Activated naive CD4-positive, alpha-beta T cell treated with anti-CD3 and anti-CD28 coated beads, Interleukin-2, amount 50 U/mL, for 72 hours (primary cell): Measurements from ENCODE around the gene NRAP. TPM values are rescaled to one million over a fixed set of nuclear protein-coding genes. Genes with fewer than 3 reads are reported as not detected.

ENCODE experiments used
- ATAC-seq, 2 donors: fragments of 150-1000 bp; cut with Tn5 transposase; 2 replicates each; pipeline ENCODE4 v1.10.0; 2021; ENCODE audit warnings: mild to moderate bottlenecking in 2 of 2, moderate library complexity in 2 of 2
- DNase-seq, 2 donors: peaks; one replicate each; pipeline ENCODE4 v3.0.0; 2021 to 2022; ENCODE audit warnings: low spot score in 2 of 2
- H3K27ac Mint-ChIP-seq, 2 donors: one replicate each; pipeline ENCODE4 v1.8.0; 2022; ENCODE audit warnings: mild to moderate bottlenecking in 2 of 2, mixed read lengths in 2 of 2
- H3K36me3 Mint-ChIP-seq, 2 donors: one replicate each; pipeline ENCODE4 v1.8.0; 2022; ENCODE audit warnings: mixed read lengths in 2 of 2
- H3K9me3 Mint-ChIP-seq, 2 donors: one replicate each; pipeline ENCODE4 v1.8.0; 2022; ENCODE audit warnings: mixed read lengths in 2 of 2
- total RNA-seq, 2 donors: library from RNA; stranded (reverse); gene quantifications; one replicate each; pipeline ENCODE4 v1.2.3, GENCODE V29; 2022

NRAP gene
- total RNA-seq, 2 donors from 2014 or later = not detected

DNA sequence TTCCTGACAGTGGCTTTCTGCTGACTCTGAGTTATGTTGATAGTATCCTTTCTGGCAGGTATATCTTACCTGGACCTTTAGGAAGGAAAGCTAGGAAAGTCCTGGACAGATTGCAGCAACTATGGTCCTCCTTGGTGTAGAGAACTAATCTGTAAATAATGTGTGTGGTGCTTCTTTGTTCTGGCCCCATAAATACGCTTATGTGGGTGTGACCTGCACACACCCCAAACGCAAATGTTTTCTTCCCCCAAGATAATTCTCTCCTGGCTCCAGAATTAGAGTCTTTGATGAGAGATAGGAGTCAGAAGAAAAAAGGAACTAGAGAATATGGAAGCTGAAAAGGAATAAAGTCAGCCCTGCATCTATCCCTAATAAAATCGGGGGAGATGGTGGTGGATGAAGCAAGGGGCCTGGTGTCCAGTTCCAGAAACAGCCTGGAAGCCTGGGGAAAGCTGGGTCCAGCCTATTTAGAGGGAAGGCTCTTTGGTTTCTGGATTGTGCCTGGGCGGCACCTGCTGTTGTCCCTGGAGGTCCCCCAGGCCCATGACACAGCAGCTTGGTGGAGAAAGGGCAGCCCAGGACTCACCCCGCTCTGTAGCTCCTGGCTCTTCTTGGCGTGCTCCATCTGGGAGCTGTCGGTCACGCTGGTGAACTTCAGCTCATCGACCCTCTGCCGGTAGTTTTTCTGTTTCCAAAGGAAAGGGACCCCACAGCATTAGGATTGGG is 38.2 kb downstream of the NRAP start:
- ATAC-seq = no peak

DNA sequence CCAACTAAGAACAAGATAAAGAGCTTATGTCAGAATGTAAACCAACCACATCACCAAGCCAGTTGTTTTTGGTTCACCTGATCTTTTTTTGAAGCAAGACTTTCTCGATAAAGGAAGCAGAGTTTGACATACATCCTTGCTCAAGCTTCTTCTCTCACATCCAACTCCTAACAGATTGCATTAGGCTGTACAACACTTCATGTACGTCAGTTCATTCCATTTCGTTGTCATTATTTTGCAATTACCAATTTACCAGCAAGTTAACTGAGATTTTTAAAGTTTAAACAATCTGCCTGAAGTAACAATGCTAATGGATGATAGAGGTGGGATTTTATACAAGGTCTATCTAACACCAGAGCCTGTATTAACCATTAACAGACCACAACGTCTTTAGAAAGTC is 41.0 kb downstream of the NRAP start:
- no peaks in the 10 kb centered on the region for H3K36me3 Mint-ChIP-seq
- no peak for ATAC-seq
- no peaks in the 10 kb centered on the region for H3K9me3 Mint-ChIP-seq
- H3K27ac Mint-ChIP-seq = no peak overlapping the region
- DNase-seq = no peak

More for the DNA sequence above, 38.2 kb downstream of the NRAP start:
- H3K9me3 Mint-ChIP-seq = peaks cover 0 to 3% of the 10 kb centered on the region in 2 donors
- H3K36me3 Mint-ChIP-seq = no peaks in the 10 kb centered on the region
- DNase-seq = no peak
- no peak overlapping the region for H3K27ac Mint-ChIP-seq

DNA sequence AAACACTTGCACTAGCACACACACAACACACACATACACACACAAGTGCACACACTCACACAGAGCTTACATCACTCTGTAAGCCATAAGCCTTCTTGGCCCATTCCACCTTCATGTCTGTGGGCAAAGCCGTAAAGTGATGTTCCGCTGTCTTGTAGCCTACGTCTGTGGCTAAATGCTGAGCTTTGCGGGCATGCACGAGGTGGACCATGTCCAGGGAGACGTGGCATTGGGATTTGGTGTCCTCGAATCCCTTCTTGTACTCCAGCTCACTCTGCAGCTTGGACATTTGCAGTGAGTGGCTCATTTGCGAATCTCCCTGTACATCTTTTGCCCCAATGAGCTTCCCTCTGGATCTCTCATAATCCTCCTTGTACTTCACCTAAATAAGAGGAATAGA is 42.0 kb downstream of the NRAP start:
- DNase-seq (no peak), ATAC-seq (no peak)
- Mint-ChIP-seq H3K27ac (no peak overlapping the region), H3K9me3 (no peaks in the 10 kb centered on the region), H3K36me3 (no peaks in the 10 kb centered on the region)

GRCh38 chr10:113620936-113621335 is 42.9 kb downstream of the NRAP start:
- no peak for ATAC-seq
- no peak overlapping the region for H3K27ac Mint-ChIP-seq
- no peaks in the 10 kb centered on the region for H3K36me3 Mint-ChIP-seq
- H3K9me3 Mint-ChIP-seq = no peaks in the 10 kb centered on the region
- DNase-seq = no peak

- H3K27ac Mint-ChIP-seq = no peak overlapping the region
- ATAC-seq (no peak), DNase-seq (no peak)
- H3K9me3 Mint-ChIP-seq = no peaks in the 10 kb centered on the region
- H3K36me3 Mint-ChIP-seq = no peaks in the 10 kb centered on the region
Measured at GRCh38 chr10:113620511-113620910, 43.3 kb downstream of the NRAP start.

DNA sequence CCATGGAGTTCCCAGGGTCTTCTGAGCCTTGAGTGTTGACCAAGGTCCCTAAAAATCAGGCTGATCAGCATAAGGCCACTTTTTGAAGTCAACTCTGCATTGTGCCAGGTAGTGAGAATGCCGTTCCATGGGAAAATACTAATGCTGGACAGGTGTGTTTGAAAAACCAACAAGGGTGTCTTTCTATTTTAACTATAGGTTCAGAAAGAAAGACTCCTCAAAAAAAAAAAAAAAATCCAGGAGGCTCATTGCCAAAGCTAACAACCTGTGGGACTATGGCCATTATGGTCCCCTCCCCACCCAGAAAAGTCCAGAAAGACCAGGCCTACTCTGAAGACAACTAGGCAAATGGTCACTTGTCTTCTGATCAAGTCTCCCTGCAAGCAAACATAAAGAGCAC is 44.4 kb downstream of the NRAP start:
- no peaks in the 10 kb centered on the region for H3K36me3 Mint-ChIP-seq
- DNase-seq = no peak
- no peak for ATAC-seq
- no peak overlapping the region for H3K27ac Mint-ChIP-seq
- H3K9me3 Mint-ChIP-seq = no peaks in the 10 kb centered on the region

GRCh38 chr10:113618338-113618737 is 45.5 kb downstream of the NRAP start:
- no peaks in the 10 kb centered on the region for H3K36me3 Mint-ChIP-seq
- DNase-seq (no peak), ATAC-seq (no peak)
- no peak overlapping the region for H3K27ac Mint-ChIP-seq
- H3K9me3 Mint-ChIP-seq = no peaks in the 10 kb centered on the region

GRCh38 chr10:113617086-113617485 is 46.8 kb downstream of the NRAP start:
- Mint-ChIP-seq H3K36me3 (no peaks in the 10 kb centered on the region), H3K27ac (no peak overlapping the region), H3K9me3 (no peaks in the 10 kb centered on the region)
- DNase-seq (no peak), ATAC-seq (no peak)

DNA sequence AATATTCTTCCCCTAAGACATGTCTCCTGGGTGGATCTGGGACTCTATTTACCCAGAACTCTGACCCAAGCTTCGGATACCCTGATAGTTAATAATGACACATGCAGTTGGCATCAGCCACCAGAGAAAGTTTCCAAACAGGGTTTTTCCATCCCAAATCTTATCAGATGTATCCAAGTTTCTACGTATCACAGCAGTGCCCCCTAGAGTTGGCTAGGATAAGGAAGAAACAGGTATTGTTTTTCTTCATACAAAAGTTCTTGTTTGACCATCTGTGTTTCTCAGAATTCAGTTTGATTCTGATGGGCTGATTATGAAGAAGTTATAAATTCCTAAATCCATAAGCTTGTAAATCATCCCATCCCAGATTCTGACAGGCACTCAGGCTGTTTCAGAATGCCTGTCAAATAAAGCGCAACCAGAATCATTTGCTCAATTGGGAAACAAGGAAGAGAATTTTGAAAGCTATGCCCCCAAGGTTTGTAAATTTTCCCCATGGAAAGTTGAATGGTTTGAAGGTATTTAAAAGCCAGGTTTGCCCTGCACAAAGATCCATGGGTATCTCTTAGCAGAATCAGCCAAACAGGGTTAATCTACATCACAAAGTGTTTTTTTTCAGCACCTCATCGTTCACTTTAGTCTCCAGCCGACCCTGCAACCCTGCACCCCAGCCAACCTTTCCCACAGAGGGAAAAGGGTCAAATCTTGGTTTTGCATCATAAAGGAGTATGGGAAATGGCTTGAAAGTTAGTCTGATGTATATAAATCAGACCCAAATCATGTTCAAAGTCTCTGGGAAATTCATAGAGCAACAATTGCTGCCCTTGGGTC is 47.4 kb downstream of the NRAP start:
- Mint-ChIP-seq H3K36me3 (no peaks in the 10 kb centered on the region), H3K27ac (no peak overlapping the region), H3K9me3 (no peaks in the 10 kb centered on the region)
- ATAC-seq (no peak), DNase-seq (no peak)

DNA sequence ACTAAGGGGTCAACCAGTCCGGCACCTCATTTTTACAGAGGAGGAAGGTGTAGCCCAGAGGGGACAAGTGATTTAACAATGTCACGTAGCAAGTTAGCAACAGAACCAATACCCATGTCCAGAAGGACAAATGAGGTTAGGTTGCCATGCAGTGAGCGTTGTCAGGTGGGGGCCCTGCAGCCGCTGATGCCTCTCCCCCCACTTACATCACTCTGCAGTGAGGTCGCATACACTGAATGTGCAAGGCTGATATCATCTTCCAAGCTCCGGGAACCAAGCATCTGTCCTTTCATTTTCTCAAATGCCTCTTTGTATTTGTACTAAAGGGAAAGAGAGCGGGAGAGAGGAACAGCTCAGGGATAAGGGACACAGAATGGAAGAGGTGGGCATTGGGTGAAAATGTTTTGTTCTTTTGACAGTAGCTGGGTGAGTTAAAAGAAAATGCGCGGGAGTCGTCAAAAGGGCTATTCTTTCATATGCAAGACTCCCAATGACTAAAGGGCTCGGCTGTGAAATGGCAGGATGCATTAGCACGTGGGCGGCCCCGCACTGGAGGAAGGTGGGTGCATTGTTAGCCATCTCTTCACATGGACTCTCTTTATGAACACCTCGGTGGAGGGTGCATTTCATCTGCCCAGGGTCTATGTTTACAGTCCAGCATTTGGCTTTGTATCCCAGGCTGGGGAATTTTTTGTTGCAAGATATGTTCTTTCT is 49.7 kb downstream of the NRAP start:
- no peak for ATAC-seq
- Mint-ChIP-seq H3K36me3 (no peaks in the 10 kb centered on the region), H3K27ac (no peak overlapping the region), H3K9me3 (no peaks in the 10 kb centered on the region)
- no peak for DNase-seq

- H3K36me3 Mint-ChIP-seq = no peaks in the 10 kb centered on the region
- DNase-seq = no peak
- no peak for ATAC-seq
- H3K27ac Mint-ChIP-seq = no peak overlapping the region
- H3K9me3 Mint-ChIP-seq = no peaks in the 10 kb centered on the region
Measured at GRCh38 chr10:113613427-113613826, 50.4 kb downstream of the NRAP start.

- Mint-ChIP-seq H3K27ac (no peak overlapping the region), H3K36me3 (no peaks in the 10 kb centered on the region), H3K9me3 (no peaks in the 10 kb centered on the region)
- ATAC-seq (no peak), DNase-seq (no peak)
Measured at GRCh38 chr10:113612154-113612553, 51.7 kb downstream of the NRAP start.

DNA sequence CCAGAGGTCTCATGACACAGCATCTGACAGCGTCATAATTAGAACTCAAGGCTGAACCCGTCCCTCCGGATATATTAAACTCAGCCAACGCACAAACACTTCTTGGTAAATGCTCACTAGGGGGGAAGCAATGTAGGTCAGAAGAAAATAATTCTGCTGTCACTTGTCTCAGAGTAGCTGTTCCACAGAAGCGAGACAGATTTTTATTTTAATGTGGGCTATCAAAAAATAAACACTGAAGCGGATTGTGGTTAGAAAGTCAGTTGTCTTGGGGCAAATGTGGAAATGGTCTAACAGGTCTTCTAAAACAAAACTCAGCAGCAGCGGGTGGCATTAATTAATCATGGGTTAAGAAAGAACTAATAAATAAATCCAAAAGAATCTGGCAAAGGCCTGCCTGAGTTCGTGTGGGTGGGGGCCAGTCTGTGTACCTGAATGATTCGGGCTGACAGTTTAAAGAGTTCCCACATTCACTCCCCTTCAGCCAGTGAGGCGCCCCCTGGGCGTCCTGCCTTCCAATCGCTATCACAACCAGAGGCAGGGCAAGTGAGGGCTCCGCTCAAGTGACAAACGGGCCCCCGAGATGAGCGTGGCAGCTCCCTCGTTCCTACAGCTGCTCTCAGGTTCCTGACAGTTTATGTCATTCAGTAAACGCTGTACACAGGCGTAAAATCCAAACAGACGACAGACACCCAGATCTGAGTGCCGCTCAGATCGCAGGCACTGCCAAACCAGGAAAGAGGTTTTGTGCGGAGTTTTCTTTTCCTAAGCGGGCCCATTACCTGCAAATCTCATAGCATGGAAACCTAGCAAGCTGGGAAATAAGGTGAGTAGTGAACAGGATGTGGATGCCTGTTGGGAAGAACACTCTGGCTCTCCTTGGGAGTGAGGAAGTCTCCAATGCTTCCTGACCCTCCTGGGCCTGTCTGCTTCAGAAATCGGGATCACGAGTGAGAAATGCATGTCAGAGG is 52.9 kb downstream of the NRAP start:
- Mint-ChIP-seq H3K9me3 (no peaks in the 10 kb centered on the region), H3K36me3 (no peaks in the 10 kb centered on the region), H3K27ac (no peak overlapping the region)
- ATAC-seq = no peak
- no peak for DNase-seq

DNA sequence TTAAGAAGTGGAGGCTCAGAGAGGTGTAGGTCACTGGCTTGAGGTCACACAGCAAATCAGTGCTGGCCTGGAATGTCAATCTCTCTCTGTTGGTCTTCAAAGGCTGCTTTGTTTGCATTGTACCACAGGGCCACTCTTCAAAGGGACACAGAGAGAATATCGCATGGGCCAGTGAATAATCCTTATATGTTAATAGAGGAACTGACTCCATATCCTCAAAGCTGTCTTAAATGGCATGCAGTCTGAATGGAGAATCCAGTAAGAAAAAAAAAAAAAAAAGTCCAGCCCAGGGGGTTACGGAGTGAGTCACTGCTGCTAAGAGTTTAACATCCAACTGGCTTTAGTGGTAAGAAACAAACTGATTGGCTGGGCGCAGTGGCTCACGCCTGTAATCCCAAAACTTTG is 54.1 kb downstream of the NRAP start:
- Mint-ChIP-seq H3K36me3 (no peaks in the 10 kb centered on the region), H3K27ac (no peak overlapping the region), H3K9me3 (no peaks in the 10 kb centered on the region)
- DNase-seq (no peak), ATAC-seq (no peak)

GRCh38 chr10:113605268-113605978 is 58.4 kb downstream of the NRAP start:
- ATAC-seq = no peak
- no peak for DNase-seq
- Mint-ChIP-seq H3K36me3 (no peaks in the 10 kb centered on the region), H3K27ac (no peak overlapping the region), H3K9me3 (no peaks in the 10 kb centered on the region)

GRCh38 chr10:113604572-113604971 is 59.3 kb downstream of the NRAP start:
- DNase-seq = no peak
- Mint-ChIP-seq H3K9me3 (no peaks in the 10 kb centered on the region), H3K36me3 (no peaks in the 10 kb centered on the region), H3K27ac (no peak overlapping the region)
- no peak for ATAC-seq
